Prostate gland (tissue), 2 donors: ENCODE measurements around the gene CENPB.

Experiments used
- POLR2A ChIP-seq: fragments of 450-650 bp; IDR thresholded peaks from one replicate; pipeline ENCODE4 v1.6.1; 2016; ENCODE audit warnings: antibody characterized with exemption, mild to moderate bottlenecking
- TF ChIP-seq, protein P1 (sequence below), 4 experiments: fragments of 200-600 bp in 2 of 4; fragments of 450-650 bp in 2 of 4; sonication (generic) in 2 of 4; IDR thresholded peaks; 1 replicate in 3 of 4; 2 replicates in 1 of 4; pipeline ENCODE4 v1.5.1; 2016 to 2019; ENCODE audit warnings: antibody characterized with exemption in 4 of 4, mild to moderate bottlenecking in 2 of 4, moderate library complexity in 2 of 4

DNA sequence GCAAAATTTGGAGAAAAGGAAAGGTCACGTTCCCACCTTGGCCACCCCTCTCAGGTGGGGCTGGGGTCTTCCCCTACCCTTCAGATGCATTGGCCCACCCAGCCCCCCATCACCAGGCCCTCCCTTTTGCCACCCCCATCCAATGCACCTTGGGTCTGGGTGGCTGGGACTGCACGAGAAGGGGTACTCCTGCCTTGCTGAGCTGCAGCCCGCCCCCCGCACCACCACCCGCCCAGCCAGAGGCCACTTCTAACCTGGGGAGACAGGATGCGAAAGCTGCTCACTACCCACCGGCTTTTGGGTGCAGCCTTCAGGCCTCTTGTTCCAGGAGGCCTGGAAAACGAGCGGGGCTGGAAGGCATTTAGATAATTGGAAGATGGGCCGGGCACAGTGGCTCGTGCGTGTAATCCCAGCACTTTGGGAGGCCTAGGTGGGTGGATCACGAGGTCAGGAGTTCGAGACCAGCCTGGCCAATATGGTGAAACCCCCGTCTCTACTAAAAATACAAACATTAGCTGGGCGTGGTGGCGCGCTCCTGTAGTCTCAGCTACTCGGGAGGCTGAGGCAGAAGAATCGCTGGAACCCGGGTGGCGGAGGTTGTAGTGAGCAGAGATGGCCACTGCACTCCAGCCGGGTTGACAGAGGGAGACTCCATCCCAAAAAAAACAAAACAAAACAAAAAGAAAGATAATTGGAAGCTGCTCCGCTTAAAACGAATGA, 8.3 kb upstream of the CENPB start:
- TF ChIP-seq POLR2A, result no peak
- TF ChIP-seq, protein P1, sequence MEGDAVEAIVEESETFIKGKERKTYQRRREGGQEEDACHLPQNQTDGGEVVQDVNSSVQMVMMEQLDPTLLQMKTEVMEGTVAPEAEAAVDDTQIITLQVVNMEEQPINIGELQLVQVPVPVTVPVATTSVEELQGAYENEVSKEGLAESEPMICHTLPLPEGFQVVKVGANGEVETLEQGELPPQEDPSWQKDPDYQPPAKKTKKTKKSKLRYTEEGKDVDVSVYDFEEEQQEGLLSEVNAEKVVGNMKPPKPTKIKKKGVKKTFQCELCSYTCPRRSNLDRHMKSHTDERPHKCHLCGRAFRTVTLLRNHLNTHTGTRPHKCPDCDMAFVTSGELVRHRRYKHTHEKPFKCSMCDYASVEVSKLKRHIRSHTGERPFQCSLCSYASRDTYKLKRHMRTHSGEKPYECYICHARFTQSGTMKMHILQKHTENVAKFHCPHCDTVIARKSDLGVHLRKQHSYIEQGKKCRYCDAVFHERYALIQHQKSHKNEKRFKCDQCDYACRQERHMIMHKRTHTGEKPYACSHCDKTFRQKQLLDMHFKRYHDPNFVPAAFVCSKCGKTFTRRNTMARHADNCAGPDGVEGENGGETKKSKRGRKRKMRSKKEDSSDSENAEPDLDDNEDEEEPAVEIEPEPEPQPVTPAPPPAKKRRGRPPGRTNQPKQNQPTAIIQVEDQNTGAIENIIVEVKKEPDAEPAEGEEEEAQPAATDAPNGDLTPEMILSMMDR (IDR thresholded peaks at IDR 0.05), result no peak
